Bone marrow (tissue), 2 donors: ENCODE measurements around the gene RPL12.

Source experiments
- DNase-seq, 2 donors: peaks; one replicate each; lab custom pipeline; 2025; lab: John Stamatoyannopoulos, UW

Gene RPL12

DNA sequence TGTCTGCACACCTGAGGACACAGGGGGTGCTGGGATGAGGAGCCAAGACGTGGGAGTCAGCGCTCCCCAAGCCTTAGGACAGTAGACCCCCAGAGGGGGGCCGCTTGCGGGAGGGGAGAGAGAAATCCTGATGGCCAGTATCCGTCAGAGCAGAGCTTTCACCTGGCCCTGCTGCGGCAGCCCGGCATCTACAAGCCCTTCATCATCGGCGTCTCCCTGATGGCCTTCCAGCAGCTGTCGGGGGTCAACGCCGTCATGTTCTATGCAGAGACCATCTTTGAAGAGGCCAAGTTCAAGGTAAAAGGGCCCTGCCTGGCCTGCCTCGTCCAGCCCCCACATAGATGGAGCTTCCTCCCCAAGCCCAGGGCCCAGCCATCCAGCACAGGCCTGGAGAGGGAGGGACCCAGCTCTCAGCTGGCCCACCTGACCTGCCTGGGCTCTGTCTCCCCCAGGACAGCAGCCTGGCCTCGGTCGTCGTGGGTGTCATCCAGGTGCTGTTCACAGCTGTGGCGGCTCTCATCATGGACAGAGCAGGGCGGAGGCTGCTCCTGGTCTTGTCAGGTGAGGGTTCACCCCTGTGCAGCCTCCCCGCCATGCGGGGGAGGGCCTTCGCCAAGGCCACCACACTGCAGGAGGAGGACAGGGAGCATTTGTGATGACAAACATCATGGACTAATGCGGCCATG, 47.6 kb downstream of the RPL12 start:
- no peak for DNase-seq

DNA sequence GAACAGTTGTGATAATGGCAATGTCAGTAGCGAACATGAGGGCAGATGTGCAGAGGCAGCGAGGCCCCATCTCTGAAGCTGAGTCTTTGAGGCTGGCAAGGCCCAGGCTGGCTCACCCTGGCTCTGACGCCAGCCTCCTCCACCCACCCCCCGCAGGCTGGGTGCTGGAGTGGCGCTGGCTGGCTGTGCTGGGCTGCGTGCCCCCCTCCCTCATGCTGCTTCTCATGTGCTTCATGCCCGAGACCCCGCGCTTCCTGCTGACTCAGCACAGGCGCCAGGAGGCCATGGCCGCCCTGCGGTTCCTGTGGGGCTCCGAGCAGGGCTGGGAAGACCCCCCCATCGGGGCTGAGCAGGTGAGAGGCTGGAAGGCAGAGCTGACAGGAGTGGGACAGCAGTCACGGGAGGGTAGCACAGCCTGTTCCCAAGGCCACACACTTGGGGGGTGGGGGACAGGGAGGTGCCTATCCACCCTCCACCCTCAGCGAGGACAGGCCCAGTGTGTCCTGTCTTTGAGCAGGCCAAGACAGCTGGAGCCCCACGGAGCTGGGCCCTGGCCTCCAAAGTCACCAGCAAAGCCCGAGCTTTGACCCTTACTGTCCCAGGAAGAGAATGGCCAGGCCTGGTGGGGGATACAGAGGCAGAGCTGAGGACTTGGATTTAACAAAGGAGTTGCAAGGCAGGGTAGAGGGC, 48.7 kb downstream of the RPL12 start:
- DNase-seq = no peak

DNA sequence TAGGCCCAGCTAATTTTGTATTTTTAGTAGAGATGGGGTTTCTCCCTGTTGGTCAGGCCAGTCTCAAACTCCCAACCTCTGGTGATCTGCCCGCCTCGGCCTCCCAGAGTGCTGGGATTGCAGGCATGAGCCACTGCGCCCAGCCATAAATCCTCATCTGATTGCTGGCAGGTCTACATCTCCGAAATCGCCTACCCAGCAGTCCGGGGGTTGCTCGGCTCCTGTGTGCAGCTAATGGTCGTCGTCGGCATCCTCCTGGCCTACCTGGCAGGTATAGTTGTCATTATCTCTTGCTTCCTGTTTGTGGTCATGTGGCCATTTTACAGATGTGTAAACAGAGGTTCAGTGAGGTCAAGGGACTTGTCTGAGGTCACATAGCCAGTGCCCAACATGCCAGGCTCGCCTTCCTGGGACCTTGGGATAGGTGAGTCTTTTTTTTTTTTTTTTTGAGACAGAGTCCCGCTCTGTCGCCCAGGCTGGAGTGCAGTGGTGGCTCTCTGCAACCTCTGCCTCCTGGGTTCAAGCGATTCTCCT, 51.4 kb downstream of the RPL12 start:
- no peak for DNase-seq

DNA sequence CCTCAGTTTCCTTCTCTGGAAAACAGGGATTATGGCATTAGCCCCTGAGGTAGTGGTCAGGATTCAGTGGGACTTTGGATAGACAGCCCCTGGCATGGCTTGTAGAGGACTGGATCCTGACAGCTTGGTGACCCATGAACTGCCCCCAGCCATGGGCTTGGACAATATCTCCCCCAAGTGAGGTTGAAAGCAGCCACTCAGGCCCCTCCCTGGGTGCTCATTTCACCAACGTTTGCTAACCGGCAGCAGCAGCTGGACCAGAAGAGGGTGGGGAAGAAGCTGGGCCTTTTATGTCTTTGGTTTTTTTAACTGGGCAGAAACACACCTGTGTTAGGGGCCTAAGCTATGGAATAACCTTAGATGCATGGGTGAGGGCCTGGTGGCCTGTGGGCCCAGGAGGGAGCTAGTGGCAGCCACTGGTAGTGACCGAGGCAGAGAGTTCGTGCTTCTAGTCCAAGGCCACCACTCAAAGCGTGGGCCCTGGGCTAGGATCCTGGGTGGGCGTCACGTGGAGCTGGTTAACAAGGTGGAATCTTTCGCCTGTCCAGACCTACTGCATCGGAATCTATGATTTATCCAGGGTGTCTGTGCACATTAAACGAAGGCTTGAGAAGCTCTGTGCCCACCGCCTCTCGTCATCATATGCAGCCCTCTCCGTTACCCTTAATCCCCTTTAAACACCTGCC, 52.3 kb downstream of the RPL12 start:
- no peak for DNase-seq

GRCh38 chr9:127398275-127398647, 52.9 kb downstream of the RPL12 start:
- DNase-seq = no peak
